Left lung (tissue), 10 donors: ENCODE measurements around the gene CCDC180. TPM values are rescaled to one million over a fixed set of nuclear protein-coding genes. Genes with fewer than 3 reads are reported as not detected.

Experiments
- ATAC-seq: fragments of 200-7000 bp; cut with Tn5 transposase; one replicate; pipeline ENCODE4 v1.9.1; 2020; ENCODE audit warnings: moderate library complexity
- DNase-seq, 4 donors: peaks; one replicate each; pipeline ENCODE4 v3.0.0-alpha.2; 2013 to 2020
- H3K27ac ChIP-seq, 2 donors: fragments of 200-600 bp; sonication (generic) in 1 of 2; one replicate each; pipeline versions ENCODE4 v1.5.0 to v1.8.0; 2020 to 2021
- H3K27me3 ChIP-seq, 2 donors: fragments of 200-600 bp; sonication (generic) in 1 of 2; one replicate each; pipeline versions ENCODE4 v1.5.0 to v1.8.0; 2020 to 2021
- H3K36me3 ChIP-seq, 2 donors: fragments of 200-600 bp; sonication (generic) in 1 of 2; one replicate each; pipeline versions ENCODE4 v1.5.0 to v1.8.0; 2020 to 2021
- H3K4me1 ChIP-seq, 2 donors: fragments of 200-600 bp; one replicate each; pipeline ENCODE4 v1.8.0; 2021
- H3K4me3 ChIP-seq, 2 donors: fragments of 200-600 bp; sonication (generic) in 1 of 2; one replicate each; pipeline versions ENCODE4 v1.5.0 to v1.8.0; 2020 to 2021; ENCODE audit warnings: mild to moderate bottlenecking in 1 of 2
- H3K9me3 ChIP-seq, 2 donors: fragments of 200-600 bp; sonication (generic) in 1 of 2; one replicate each; pipeline versions ENCODE4 v1.5.0 to v1.8.0; 2020 to 2021
- CTCF ChIP-seq, 2 donors: fragments of 200-600 bp; sonication (generic) in 1 of 2; IDR thresholded peaks; one replicate each; pipeline versions ENCODE4 v1.5.0 to v1.8.0; 2021; ENCODE audit warnings: antibody characterized with exemption in 2 of 2
- intact Hi-C, 2 donors: fragments of 100-400 bp; cut with DNase I; formaldehyde crosslinking; loops; one replicate each; pipeline versions ENCODE4 v1.11.2 to v1.14.2; 2022
- polyA plus RNA-seq, 6 donors: library from polyadenylated mRNA; unstranded; fragments of 120-200 nt; gene quantifications; one replicate each; pipeline ENCODE4 v1.2.1, GENCODE V29; 2013; ENCODE audit not compliant: insufficient read length in 6 of 6
- total RNA-seq, 2 donors: library from RNA; stranded (reverse); fragmentation: NEBNext Ultra II Directional; extraction: Animal tissue kit (Norgen Biotek cat#: 25700); gene quantifications; one replicate each; pipeline ENCODE4 v1.2.1, GENCODE V29; 2021
- donor health status: DM: no; HTN: yes; CAD: no.
- donor health status: DM: no; HTN: no; CAD: no.

CCDC180 gene
- total and polyA plus RNA-seq, 8 donors, result 2.7 to 29.9 (median 25.2) TPM

DNA sequence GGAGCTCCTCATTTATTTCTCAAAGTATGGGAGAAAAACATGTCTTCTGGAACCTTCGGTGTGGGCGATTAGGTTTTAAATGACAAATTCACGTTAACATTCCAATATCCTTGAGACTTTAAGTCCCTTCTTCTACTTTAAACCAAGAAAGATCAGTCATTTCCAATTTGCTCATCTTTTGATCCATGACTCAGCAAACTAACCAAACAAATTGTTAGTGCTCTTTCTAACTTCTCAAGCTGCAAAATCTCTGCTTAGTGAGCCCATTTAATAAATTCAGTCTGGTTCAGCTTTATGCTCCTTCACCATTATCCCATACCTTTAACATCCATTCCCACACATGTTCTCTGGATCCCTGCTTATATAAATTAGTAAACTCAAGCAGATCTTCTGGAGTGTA, 5.5 kb upstream of the CCDC180 start:
- intact Hi-C loops, result no loop called here
- Histone ChIP-seq H3K4me3 (no peak overlapping the region), H3K27ac (no peak overlapping the region), H3K9me3 (peaks cover 0 to 5% of the 10 kb centered on the region in 2 donors), H3K36me3 (no peaks in the 10 kb centered on the region), H3K4me1 (no peaks in the 10 kb centered on the region), H3K27me3 (no peaks in the 10 kb centered on the region)
- no peak for ATAC-seq
- no peak for TF ChIP-seq CTCF (IDR thresholded peaks at IDR 0.05)
- no peak for DNase-seq

- no peak for ATAC-seq
- H3K27ac ChIP-seq, result no peak overlapping the region
- no peak for TF ChIP-seq CTCF (IDR thresholded peaks at IDR 0.05)
- H3K27me3 ChIP-seq, result no peaks in the 10 kb centered on the region
- no peaks in the 10 kb centered on the region for H3K36me3 ChIP-seq
- intact Hi-C loops, result no loop called here
- no peaks in the 10 kb centered on the region for H3K9me3 ChIP-seq
- DNase-seq, result no peak
- no peak overlapping the region for H3K4me3 ChIP-seq
- no peaks in the 10 kb centered on the region for H3K4me1 ChIP-seq
Measured at GRCh38 chr9:97304586-97304985, 2.9 kb upstream of the CCDC180 start.

GRCh38 chr9:97305501-97306298, 1.8 kb upstream of the CCDC180 start:
- no peaks in the 10 kb centered on the region for H3K27me3 ChIP-seq
- no peaks in the 10 kb centered on the region for H3K4me1 ChIP-seq
- no peak for TF ChIP-seq CTCF (IDR thresholded peaks at IDR 0.05)
- intact Hi-C loops, result no loop called here
- ATAC-seq, result no peak
- H3K9me3 ChIP-seq, result no peaks in the 10 kb centered on the region
- no peak overlapping the region for H3K4me3 ChIP-seq
- H3K36me3 ChIP-seq, result no peaks in the 10 kb centered on the region
- DNase-seq, result no peak
- no peak overlapping the region for H3K27ac ChIP-seq

GRCh38 chr9:97307091-97307490, 368 bp upstream of the CCDC180 start:
- Histone ChIP-seq H3K4me3 (no peak overlapping the region), H3K27ac (no peak overlapping the region), H3K27me3 (no peaks in the 10 kb centered on the region), H3K36me3 (no peaks in the 10 kb centered on the region), H3K4me1 (no peaks in the 10 kb centered on the region), H3K9me3 (no peaks in the 10 kb centered on the region)
- DNase-seq, result peak; percentile 24 to 90 (median 87)
- TF ChIP-seq CTCF (IDR thresholded peaks at IDR 0.05), result no peak
- ATAC-seq, result peak; percentile 98
- intact Hi-C loops, result no loop called here

GRCh38 chr9:97309260-97309659, 1.8 kb downstream of the CCDC180 start:
- peaks cover 0 to 13% of the 10 kb centered on the region in 2 donors for H3K36me3 ChIP-seq
- H3K27me3 ChIP-seq, result no peaks in the 10 kb centered on the region
- DNase-seq, result no peak
- TF ChIP-seq CTCF (IDR thresholded peaks at IDR 0.05), result no peak
- no peaks in the 10 kb centered on the region for H3K4me1 ChIP-seq
- H3K4me3 ChIP-seq, result no peak overlapping the region
- H3K27ac ChIP-seq, result no peak overlapping the region
- no peak for ATAC-seq
- H3K9me3 ChIP-seq, result no peaks in the 10 kb centered on the region
- intact Hi-C loops, result no loop called here
